SK-N-SH (cell line): ENCODE results near the gene ZFC3H1.

Experiments used
- CHD2 ChIP-seq: fragments of 150-350 bp; IDR thresholded peaks from 2 replicates; pipeline ENCODE4 v1.6.1; 2018; ENCODE audit warnings: low read length; ENCODE audit not compliant: partially characterized antibody
- IRF3 ChIP-seq: fragments of 150-350 bp; IDR thresholded peaks from 2 replicates; pipeline ENCODE4 v1.6.1; 2016; ENCODE audit warnings: mild to moderate bottlenecking, low read depth, low read length
- REST ChIP-seq: IDR thresholded peaks from 2 replicates; pipeline ENCODE4 v1.6.1; 2012; ENCODE audit warnings: mild to moderate bottlenecking, low read depth, low read length, moderate library complexity
- RXRA ChIP-seq: IDR thresholded peaks from 2 replicates; pipeline ENCODE4 v1.4.0; 2012; ENCODE audit warnings: low read depth, mild to moderate bottlenecking, borderline replicate concordance
- SIN3A ChIP-seq: IDR thresholded peaks from 2 replicates; pipeline ENCODE4 v1.6.1; 2012; ENCODE audit warnings: low read depth, mild to moderate bottlenecking, low read length, moderate library complexity, borderline replicate concordance
- SMC3 ChIP-seq: IDR thresholded peaks from 2 replicates; pipeline ENCODE4 v1.6.1; 2012; ENCODE audit warnings: low read depth, low read length, improper control_type of control experiment
- TAF1 ChIP-seq: IDR thresholded peaks from 2 replicates; pipeline ENCODE4 v1.6.1; 2012; ENCODE audit warnings: low read depth, mild to moderate bottlenecking, low read length, moderate library complexity, borderline replicate concordance
- TEAD4 ChIP-seq: IDR thresholded peaks from 2 replicates; pipeline ENCODE4 v1.4.0; 2012; ENCODE audit warnings: mild to moderate bottlenecking, borderline replicate concordance; ENCODE audit not compliant: insufficient read depth
- USF2 ChIP-seq: fragments of 150-350 bp; IDR thresholded peaks from 2 replicates; pipeline ENCODE4 v1.6.1; 2017; ENCODE audit warnings: antibody characterized with exemption, low read length, low read depth, borderline replicate concordance
- YY1 ChIP-seq: IDR thresholded peaks from 2 replicates; pipeline ENCODE4 v1.4.0; 2012; ENCODE audit warnings: low read depth, mild to moderate bottlenecking
- ZBTB33 ChIP-seq: IDR thresholded peaks from 2 replicates; pipeline ENCODE4 v1.4.0; 2012; ENCODE audit warnings: low read depth, borderline replicate concordance
- TF ChIP-seq, protein P1 (sequence below): fragments of 200-600 bp; sonication (generic); IDR thresholded peaks from 2 replicates; pipeline ENCODE4 v1.6.1; 2017; ENCODE audit warnings: antibody characterized with exemption, mild to moderate bottlenecking, moderate library complexity

GRCh38 chr12:71638499-71638898 is 25.1 kb downstream of the ZFC3H1 start:
- TF ChIP-seq, protein P1, sequence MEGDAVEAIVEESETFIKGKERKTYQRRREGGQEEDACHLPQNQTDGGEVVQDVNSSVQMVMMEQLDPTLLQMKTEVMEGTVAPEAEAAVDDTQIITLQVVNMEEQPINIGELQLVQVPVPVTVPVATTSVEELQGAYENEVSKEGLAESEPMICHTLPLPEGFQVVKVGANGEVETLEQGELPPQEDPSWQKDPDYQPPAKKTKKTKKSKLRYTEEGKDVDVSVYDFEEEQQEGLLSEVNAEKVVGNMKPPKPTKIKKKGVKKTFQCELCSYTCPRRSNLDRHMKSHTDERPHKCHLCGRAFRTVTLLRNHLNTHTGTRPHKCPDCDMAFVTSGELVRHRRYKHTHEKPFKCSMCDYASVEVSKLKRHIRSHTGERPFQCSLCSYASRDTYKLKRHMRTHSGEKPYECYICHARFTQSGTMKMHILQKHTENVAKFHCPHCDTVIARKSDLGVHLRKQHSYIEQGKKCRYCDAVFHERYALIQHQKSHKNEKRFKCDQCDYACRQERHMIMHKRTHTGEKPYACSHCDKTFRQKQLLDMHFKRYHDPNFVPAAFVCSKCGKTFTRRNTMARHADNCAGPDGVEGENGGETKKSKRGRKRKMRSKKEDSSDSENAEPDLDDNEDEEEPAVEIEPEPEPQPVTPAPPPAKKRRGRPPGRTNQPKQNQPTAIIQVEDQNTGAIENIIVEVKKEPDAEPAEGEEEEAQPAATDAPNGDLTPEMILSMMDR: no peak
- TF ChIP-seq CHD2: no peak
- no peak for TF ChIP-seq USF2
- TF ChIP-seq SMC3: no peak
- TF ChIP-seq TAF1: no peak
- no peak for TF ChIP-seq YY1
- TF ChIP-seq ZBTB33: no peak
- no peak for TF ChIP-seq REST
- no peak for TF ChIP-seq RXRA
- no peak for TF ChIP-seq TEAD4
- TF ChIP-seq SIN3A: no peak
- no peak for TF ChIP-seq IRF3
